ENCODE data around the gene STXBP6.

Gene STXBP6

GRCh38 chr14:25006961-25007795 lies 42.8 kb downstream of the STXBP6 start:
- Histone ChIP-seq H3K9ac (ENCODE audit: low read length) (no peak overlapping the region), H3K9me3 (ENCODE audit: insufficient read depth, low read length) (no peaks in the 10 kb centered on the region), H3K4me3 (ENCODE audit: insufficient read depth, low read length, poor library complexity, severe bottlenecking) (no peak overlapping the region), H2AFZ (ENCODE audit: low read depth, low read length, severe bottlenecking) (no peak overlapping the region), H3K36me3 (ENCODE audit: low read length) (no peaks in the 10 kb centered on the region), H3K9me2 (replicated peaks; ENCODE audit: insufficient read depth, low read length) (no peaks in the 10 kb centered on the region), H3K27me3 (ENCODE audit: low read length) (peaks cover 3% of the 10 kb centered on the region; the same call in 1 of the 2 replicates), H3K27ac (ENCODE audit: low read depth, low read length) (no peak overlapping the region), H3K79me2 (ENCODE audit: insufficient read depth, low read length) (no peaks in the 10 kb centered on the region), H3F3A (ENCODE audit: insufficient read depth) (no peaks in the 10 kb centered on the region), H4K20me1 (ENCODE audit: low read depth, low read length) (no peaks in the 10 kb centered on the region), H3K4me2 (ENCODE audit: low read depth, low read length, poor library complexity, severe bottlenecking) (no peak overlapping the region)
- TF ChIP-seq EZH2phosphoT487 (conservative IDR thresholded peaks at IDR 0.05; ENCODE audit: low read length) = no peak
- no peak for TF ChIP-seq CTCF (IDR thresholded peaks at IDR 0.05; ENCODE audit: insufficient read depth, low read length, poor library complexity, severe bottlenecking)

GRCh38 chr14:25006031-25006430 lies 43.9 kb downstream of the STXBP6 start:
- H3K79me2 ChIP-seq (ENCODE audit: insufficient read depth, low read length) = no peaks in the 10 kb centered on the region
- H3K4me2 ChIP-seq (ENCODE audit: low read depth, low read length, poor library complexity, severe bottlenecking) = no peak overlapping the region
- H3K9ac ChIP-seq (ENCODE audit: low read length) = no peak overlapping the region
- no peaks in the 10 kb centered on the region for H3K9me3 ChIP-seq (ENCODE audit: insufficient read depth, low read length)
- H3F3A ChIP-seq (ENCODE audit: insufficient read depth) = no peaks in the 10 kb centered on the region
- no peaks in the 10 kb centered on the region for H3K36me3 ChIP-seq (ENCODE audit: low read length)
- H3K27me3 ChIP-seq (ENCODE audit: low read length) = peaks cover 3% of the 10 kb centered on the region; the same call in 1 of the 2 replicates
- no peak overlapping the region for H3K27ac ChIP-seq (ENCODE audit: low read depth, low read length)
- no peak for TF ChIP-seq CTCF (IDR thresholded peaks at IDR 0.05; ENCODE audit: insufficient read depth, low read length, poor library complexity, severe bottlenecking)
- no peak for TF ChIP-seq EZH2phosphoT487 (conservative IDR thresholded peaks at IDR 0.05; ENCODE audit: low read length)
- H3K9me2 ChIP-seq (replicated peaks; ENCODE audit: insufficient read depth, low read length) = no peaks in the 10 kb centered on the region
- no peak overlapping the region for H2AFZ ChIP-seq (ENCODE audit: low read depth, low read length, severe bottlenecking)
- H3K4me3 ChIP-seq (ENCODE audit: insufficient read depth, low read length, poor library complexity, severe bottlenecking) = no peak overlapping the region
- no peaks in the 10 kb centered on the region for H4K20me1 ChIP-seq (ENCODE audit: low read depth, low read length)

- Histone ChIP-seq H3K4me3 (ENCODE audit: insufficient read depth, low read length, poor library complexity, severe bottlenecking) (no peak overlapping the region), H3K27ac (ENCODE audit: low read depth, low read length) (no peak overlapping the region), H2AFZ (ENCODE audit: low read depth, low read length, severe bottlenecking) (no peak overlapping the region), H3K9me2 (replicated peaks; ENCODE audit: insufficient read depth, low read length) (no peaks in the 10 kb centered on the region), H3F3A (ENCODE audit: insufficient read depth) (no peaks in the 10 kb centered on the region), H4K20me1 (ENCODE audit: low read depth, low read length) (no peaks in the 10 kb centered on the region), H3K9me3 (ENCODE audit: insufficient read depth, low read length) (no peaks in the 10 kb centered on the region), H3K27me3 (ENCODE audit: low read length) (no peaks in the 10 kb centered on the region), H3K9ac (ENCODE audit: low read length) (no peak overlapping the region), H3K36me3 (ENCODE audit: low read length) (no peaks in the 10 kb centered on the region), H3K4me2 (ENCODE audit: low read depth, low read length, poor library complexity, severe bottlenecking) (no peak overlapping the region), H3K79me2 (ENCODE audit: insufficient read depth, low read length) (no peaks in the 10 kb centered on the region)
- no peak for TF ChIP-seq EZH2phosphoT487 (conservative IDR thresholded peaks at IDR 0.05; ENCODE audit: low read length)
- TF ChIP-seq CTCF (IDR thresholded peaks at IDR 0.05; ENCODE audit: insufficient read depth, low read length, poor library complexity, severe bottlenecking) = no peak
These were observed 45.5 kb downstream of the STXBP6 start for GRCh38 chr14:25004389-25004809.

All from SU-DHL-6 (cell line).